ENCODE measurements around the gene SCGB2B2.

DNA sequence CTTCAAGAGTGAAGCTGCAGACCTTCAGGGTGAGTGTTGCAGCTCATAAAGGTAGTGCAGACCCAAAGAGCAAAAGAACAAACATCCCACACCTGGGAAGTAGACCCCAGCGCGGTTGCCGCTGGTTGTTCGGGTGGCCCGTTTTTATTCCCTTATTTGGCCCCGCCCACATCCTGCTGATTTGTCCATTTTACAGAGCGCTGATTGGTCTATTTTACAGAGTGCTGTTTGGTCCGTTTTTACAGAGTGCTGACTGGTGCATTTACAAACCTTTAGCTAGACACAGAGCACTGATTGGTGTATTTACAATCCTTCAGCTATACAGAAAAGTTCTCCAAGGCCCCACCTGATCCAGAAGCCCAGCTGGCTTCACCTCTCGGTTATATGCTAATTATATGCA is 1.0 kb downstream of the SCGB2B2 start:
- TF ChIP-seq, protein P1, sequence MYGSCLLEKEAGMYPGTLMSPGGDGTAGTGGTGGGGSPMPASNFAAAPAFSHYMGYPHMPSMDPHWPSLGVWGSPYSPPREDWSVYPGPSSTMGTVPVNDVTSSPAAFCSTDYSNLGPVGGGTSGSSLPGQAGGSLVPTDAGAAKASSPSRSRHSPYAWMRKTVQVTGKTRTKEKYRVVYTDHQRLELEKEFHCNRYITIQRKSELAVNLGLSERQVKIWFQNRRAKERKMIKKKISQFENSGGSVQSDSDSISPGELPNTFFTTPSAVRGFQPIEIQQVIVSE (CRISPR knock-in tag; IDR thresholded peaks at IDR 0.05; ENCODE audit: borderline replicate concordance) = no peak
- TF ChIP-seq, protein P2, sequence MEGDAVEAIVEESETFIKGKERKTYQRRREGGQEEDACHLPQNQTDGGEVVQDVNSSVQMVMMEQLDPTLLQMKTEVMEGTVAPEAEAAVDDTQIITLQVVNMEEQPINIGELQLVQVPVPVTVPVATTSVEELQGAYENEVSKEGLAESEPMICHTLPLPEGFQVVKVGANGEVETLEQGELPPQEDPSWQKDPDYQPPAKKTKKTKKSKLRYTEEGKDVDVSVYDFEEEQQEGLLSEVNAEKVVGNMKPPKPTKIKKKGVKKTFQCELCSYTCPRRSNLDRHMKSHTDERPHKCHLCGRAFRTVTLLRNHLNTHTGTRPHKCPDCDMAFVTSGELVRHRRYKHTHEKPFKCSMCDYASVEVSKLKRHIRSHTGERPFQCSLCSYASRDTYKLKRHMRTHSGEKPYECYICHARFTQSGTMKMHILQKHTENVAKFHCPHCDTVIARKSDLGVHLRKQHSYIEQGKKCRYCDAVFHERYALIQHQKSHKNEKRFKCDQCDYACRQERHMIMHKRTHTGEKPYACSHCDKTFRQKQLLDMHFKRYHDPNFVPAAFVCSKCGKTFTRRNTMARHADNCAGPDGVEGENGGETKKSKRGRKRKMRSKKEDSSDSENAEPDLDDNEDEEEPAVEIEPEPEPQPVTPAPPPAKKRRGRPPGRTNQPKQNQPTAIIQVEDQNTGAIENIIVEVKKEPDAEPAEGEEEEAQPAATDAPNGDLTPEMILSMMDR (IDR thresholded peaks at IDR 0.05) = no peak
